Osteocyte (in vitro differentiated cells): Measurements from ENCODE around the gene REELD1. TPM values are rescaled to one million over a fixed set of nuclear protein-coding genes. Genes with fewer than 3 reads are reported as not detected.

Experiments
- DNase-seq: peaks from one replicate; pipeline ENCODE4 v3.0.0; 2021; ENCODE audit warnings: mixed read lengths; ENCODE audit not compliant: unreplicated experiment; ENCODE audit errors: extremely low spot score
- H3K27ac Mint-ChIP-seq: one replicate; pipeline ENCODE4 v1.8.0; 2021; ENCODE audit warnings: mild to moderate bottlenecking, mixed read lengths; ENCODE audit not compliant: unreplicated experiment
- H3K27me3 Mint-ChIP-seq: one replicate; pipeline ENCODE4 v1.8.0; 2021; ENCODE audit warnings: mixed read lengths; ENCODE audit not compliant: unreplicated experiment
- H3K36me3 Mint-ChIP-seq: one replicate; pipeline ENCODE4 v1.8.0; 2021; ENCODE audit warnings: mixed read lengths; ENCODE audit not compliant: unreplicated experiment
- H3K4me1 Mint-ChIP-seq: one replicate; pipeline ENCODE4 v1.8.0; 2021; ENCODE audit warnings: mixed read lengths; ENCODE audit not compliant: unreplicated experiment
- H3K4me3 Mint-ChIP-seq: one replicate; pipeline ENCODE4 v1.8.0; 2021; ENCODE audit warnings: mild to moderate bottlenecking, moderate library complexity, mixed read lengths; ENCODE audit not compliant: unreplicated experiment
- H3K9me3 Mint-ChIP-seq: one replicate; pipeline ENCODE4 v1.8.0; 2021; ENCODE audit warnings: mixed read lengths; ENCODE audit not compliant: unreplicated experiment
- CTCF ChIP-seq: fragments of 200-600 bp; sonication (generic); IDR thresholded peaks from 2 replicates; pipeline ENCODE4 v1.5.0; 2021; ENCODE audit warnings: antibody characterized with exemption, mild to moderate bottlenecking, moderate library complexity
- total RNA-seq: library from RNA; stranded (reverse); gene quantifications from 2 replicates; pipeline ENCODE4 v1.2.1, GENCODE V29; 2021

Gene REELD1
- total RNA-seq, 1 donor from 2014 or later, result not detected

GRCh38 chr4:146275370-146275769 lies 61.0 kb downstream of the REELD1 start:
- H3K36me3 Mint-ChIP-seq, result peaks cover 5% of the 10 kb centered on the region
- no peak for DNase-seq
- H3K27me3 Mint-ChIP-seq, result no peaks in the 10 kb centered on the region
- no peak overlapping the region for H3K27ac Mint-ChIP-seq
- H3K9me3 Mint-ChIP-seq, result no peaks in the 10 kb centered on the region
- H3K4me1 Mint-ChIP-seq, result no peaks in the 10 kb centered on the region
- TF ChIP-seq CTCF, result no peak
- H3K4me3 Mint-ChIP-seq, result no peak overlapping the region

GRCh38 chr4:146278986-146279385 lies 64.6 kb downstream of the REELD1 start:
- Mint-ChIP-seq H3K9me3 (no peaks in the 10 kb centered on the region), H3K4me1 (no peaks in the 10 kb centered on the region), H3K4me3 (no peak overlapping the region), H3K27me3 (no peaks in the 10 kb centered on the region), H3K27ac (no peak overlapping the region), H3K36me3 (peaks cover 5% of the 10 kb centered on the region)
- no peak for DNase-seq
- no peak for TF ChIP-seq CTCF

Other genes with a start within 250 kb of the REELD1 start
- 19.9 and 24.2 TPM in 2 replicates for gene LSM6, start 38.8 kb upstream of the REELD1 start, total RNA-seq